HEK293 (cell line): ENCODE results near the gene PTPMT1.
A peak's percentile ranks its signal among the peaks of the same experiment; 100 is the strongest.

Experiments
- CTCF ChIA-PET: fragments of 350-600 bp; formaldehyde crosslinking; extraction: SDS; loops from one replicate; lab custom pipeline; 2021; ENCODE audit warnings: antibody characterized with exemption; lab: Yijun Ruan, JAX
- POLR2A ChIA-PET: fragments of 300-600 bp; formaldehyde crosslinking; extraction: SDS; loops from one replicate; lab custom pipeline; 2020; ENCODE audit warnings: antibody characterized with exemption, inconsistent platforms; lab: Yijun Ruan, JAX
- H3K27ac ChIP-seq: fragments of 200-500 bp; sonication (Bioruptor generic); 2 replicates; pipeline ENCODE4 v1.5.1; 2014; ENCODE audit warnings: low read depth, low read length, control low read depth, inconsistent platforms; ENCODE audit errors: extremely low read depth
- H3K36me3 ChIP-seq, 2 experiments: fragments of 200-500 bp in 1 of 2; sonication (Bioruptor generic) in 1 of 2; 1 replicate in 1 of 2; 2 replicates in 1 of 2; pipeline ENCODE4 v1.5.1; 2014 to 2017; ENCODE audit warnings: inconsistent platforms in 2 of 2, low read length in 2 of 2; ENCODE audit not compliant: control insufficient read depth in 2 of 2, insufficient read depth in 1 of 2
- H3K4me1 ChIP-seq: fragments of 200-500 bp; sonication (Bioruptor generic); 2 replicates; pipeline ENCODE4 v1.5.1; 2014; ENCODE audit warnings: mild to moderate bottlenecking, low read length, inconsistent platforms; ENCODE audit not compliant: control insufficient read depth, insufficient read depth
- H3K4me3 ChIP-seq: 2 replicates; pipeline ENCODE4 v1.5.1; 2011; ENCODE audit warnings: low read depth, mild to moderate bottlenecking, control low read depth, low read length, moderate library complexity
- H3K9me3 ChIP-seq: fragments of 200-500 bp; sonication (Bioruptor generic); 2 replicates; pipeline ENCODE4 v1.5.1; 2014; ENCODE audit warnings: low read depth, low read length, inconsistent platforms; ENCODE audit not compliant: control insufficient read depth, insufficient read depth
- GLIS1 ChIP-seq: fragments of 450-650 bp; formaldehyde crosslinking; IDR thresholded peaks from 2 replicates; pipeline ENCODE4 v1.5.1; 2016; ENCODE audit warnings: missing biosample characterization, missing genetic modification characterization
- IKZF3 ChIP-seq: fragments of 450-650 bp; IDR thresholded peaks from 2 replicates; pipeline ENCODE4 v1.5.0; 2018; ENCODE audit warnings: missing biosample characterization, mild to moderate bottlenecking, missing genetic modification characterization, moderate library complexity
- KLF16 ChIP-seq: fragments of 450-650 bp; formaldehyde crosslinking; IDR thresholded peaks from 2 replicates; pipeline ENCODE4 v1.5.1; 2017; ENCODE audit warnings: missing biosample characterization, missing genetic modification characterization
- PATZ1 ChIP-seq: fragments of 450-650 bp; formaldehyde crosslinking; IDR thresholded peaks from 2 replicates; pipeline ENCODE4 v1.5.1; 2016; ENCODE audit warnings: missing biosample characterization, missing genetic modification characterization
- RBAK ChIP-seq: fragments of 450-650 bp; formaldehyde crosslinking; IDR thresholded peaks from 2 replicates; pipeline ENCODE4 v1.5.1; 2016; ENCODE audit warnings: missing biosample characterization, missing genetic modification characterization
- SP7 ChIP-seq: fragments of 450-650 bp; formaldehyde crosslinking; IDR thresholded peaks from 2 replicates; pipeline ENCODE4 v1.5.1; 2016; ENCODE audit warnings: missing biosample characterization, missing genetic modification characterization
- WT1 ChIP-seq: fragments of 450-650 bp; formaldehyde crosslinking; IDR thresholded peaks from 2 replicates; pipeline ENCODE4 v1.5.1; 2016; ENCODE audit warnings: missing biosample characterization, missing genetic modification characterization
- YY1 ChIP-seq: fragments of 450-650 bp; formaldehyde crosslinking; IDR thresholded peaks from 2 replicates; pipeline ENCODE4 v1.5.1; 2018; ENCODE audit warnings: missing biosample characterization, missing genetic modification characterization
- ZBTB8A ChIP-seq: fragments of 450-650 bp; formaldehyde crosslinking; IDR thresholded peaks from 2 replicates; pipeline ENCODE4 v1.5.1; 2016; ENCODE audit warnings: missing biosample characterization, missing genetic modification characterization
- ZNF16 ChIP-seq: fragments of 450-650 bp; formaldehyde crosslinking; IDR thresholded peaks from 2 replicates; pipeline ENCODE4 v1.5.1; 2016; ENCODE audit warnings: low read depth, missing biosample characterization, missing genetic modification characterization
- ZNF175 ChIP-seq: fragments of 450-650 bp; formaldehyde crosslinking; IDR thresholded peaks from 2 replicates; pipeline ENCODE4 v1.5.1; 2016; ENCODE audit warnings: missing biosample characterization, missing genetic modification characterization
- ZNF248 ChIP-seq: fragments of 450-650 bp; formaldehyde crosslinking; IDR thresholded peaks from 2 replicates; pipeline ENCODE4 v1.5.1; 2017; ENCODE audit warnings: missing biosample characterization, missing genetic modification characterization
- ZNF266 ChIP-seq: fragments of 450-650 bp; formaldehyde crosslinking; IDR thresholded peaks from 2 replicates; pipeline ENCODE4 v1.5.1; 2016; ENCODE audit warnings: missing biosample characterization, missing genetic modification characterization, low read depth
- ZNF324 ChIP-seq: fragments of 450-650 bp; formaldehyde crosslinking; IDR thresholded peaks from 2 replicates; pipeline ENCODE4 v1.5.1; 2016; ENCODE audit warnings: missing biosample characterization, missing genetic modification characterization
- ZNF366 ChIP-seq: fragments of 450-650 bp; formaldehyde crosslinking; conservative IDR thresholded peaks from 2 replicates; pipeline ENCODE4 v1.5.1; 2016; ENCODE audit warnings: missing biosample characterization, missing genetic modification characterization
- ZNF404 ChIP-seq: fragments of 450-650 bp; formaldehyde crosslinking; IDR thresholded peaks from 2 replicates; pipeline ENCODE4 v1.5.1; 2017; ENCODE audit warnings: missing biosample characterization, missing genetic modification characterization
- ZNF433 ChIP-seq: fragments of 450-650 bp; formaldehyde crosslinking; IDR thresholded peaks from 2 replicates; pipeline ENCODE4 v1.5.1; 2016; ENCODE audit warnings: missing biosample characterization, missing genetic modification characterization, low read depth
- ZNF555 ChIP-seq: fragments of 450-650 bp; formaldehyde crosslinking; conservative IDR thresholded peaks from 2 replicates; pipeline ENCODE4 v1.5.1; 2017; ENCODE audit warnings: missing biosample characterization, mild to moderate bottlenecking, missing genetic modification characterization, inconsistent platforms
- ZNF558 ChIP-seq: fragments of 450-650 bp; formaldehyde crosslinking; IDR thresholded peaks from 2 replicates; pipeline ENCODE4 v1.5.1; 2016; ENCODE audit warnings: missing biosample characterization, missing genetic modification characterization
- ZNF624 ChIP-seq: fragments of 450-650 bp; formaldehyde crosslinking; IDR thresholded peaks from 2 replicates; pipeline ENCODE4 v1.5.1; 2017; ENCODE audit warnings: missing biosample characterization, missing genetic modification characterization
- ZNF658 ChIP-seq: fragments of 450-650 bp; formaldehyde crosslinking; IDR thresholded peaks from 2 replicates; pipeline ENCODE4; 2016; ENCODE audit warnings: missing biosample characterization, missing genetic modification characterization
- ZNF660 ChIP-seq: fragments of 450-650 bp; IDR thresholded peaks from 2 replicates; pipeline ENCODE4 v1.5.1; 2018; ENCODE audit warnings: missing biosample characterization, mild to moderate bottlenecking, missing genetic modification characterization
- ZNF701 ChIP-seq: fragments of 450-650 bp; formaldehyde crosslinking; IDR thresholded peaks from 2 replicates; pipeline ENCODE4 v1.5.1; 2016; ENCODE audit warnings: missing biosample characterization, missing genetic modification characterization
- ZNF76 ChIP-seq: fragments of 450-650 bp; formaldehyde crosslinking; IDR thresholded peaks from 2 replicates; pipeline ENCODE4; 2016; ENCODE audit warnings: low read depth, missing biosample characterization, missing genetic modification characterization, borderline replicate concordance
- ZNF768 ChIP-seq: fragments of 450-650 bp; formaldehyde crosslinking; IDR thresholded peaks from 2 replicates; pipeline ENCODE4 v1.5.1; 2018; ENCODE audit warnings: missing biosample characterization, mild to moderate bottlenecking, missing genetic modification characterization
- ZSCAN4 ChIP-seq: fragments of 450-650 bp; formaldehyde crosslinking; IDR thresholded peaks from 2 replicates; pipeline ENCODE4 v1.5.1; 2017; ENCODE audit warnings: missing biosample characterization, missing genetic modification characterization
- ZXDB ChIP-seq: fragments of 450-650 bp; formaldehyde crosslinking; IDR thresholded peaks from 2 replicates; pipeline ENCODE4 v1.5.1; 2016; ENCODE audit warnings: missing biosample characterization, missing genetic modification characterization
- TF ChIP-seq, protein P1 (sequence below): fragments of 450-650 bp; formaldehyde crosslinking; IDR thresholded peaks from 2 replicates; pipeline ENCODE4 v1.5.1; 2016; ENCODE audit warnings: missing biosample characterization, missing genetic modification characterization
- TF ChIP-seq, protein P2 (sequence below): fragments of 450-650 bp; formaldehyde crosslinking; IDR thresholded peaks from 2 replicates; pipeline ENCODE4 v1.5.1; 2016; ENCODE audit warnings: missing biosample characterization, missing genetic modification characterization
- TF ChIP-seq, protein P3 (sequence below): fragments of 450-650 bp; formaldehyde crosslinking; IDR thresholded peaks from 2 replicates; pipeline ENCODE4 v1.5.1; 2016; ENCODE audit warnings: missing biosample characterization, missing genetic modification characterization, borderline replicate concordance

The PTPMT1 gene

GRCh38 chr11:47552566-47553405 is 12.6 kb upstream of the PTPMT1 start, which contains the start of gene CELF1:
CELF1 (minus strand) TSS chr11:47553132; CDS start chr11:47499523, 53,609 bp downstream.
- ChIA-PET POLR2A (interaction anchor here (0.6 to 2.1 kb wide), 10 partner anchors 11 to 55 kb away, joined by 3 to 14 read pairs (median 3); partner anchors contain the start of gene PTPMT1), CTCF (interaction anchor here (0.5 to 2.6 kb wide), 27 partner anchors 8 to 743 kb away, joined by 3 to 16 read pairs (median 4); partner anchors contain the start of genes KBTBD4, NDUFS3 and PTPMT1)
- no peaks in the 10 kb centered on the region for H3K9me3 ChIP-seq
- peak within 1 kb of the TSS; percentile 79 for H3K27ac ChIP-seq
- peak within 1 kb of the TSS; percentile 99 for H3K4me3 ChIP-seq
- H3K36me3 ChIP-seq = peaks cover 0 to 18% of the 10 kb centered on the region in 2 experiments; a peak in 2 of 3 replicates
- no peaks in the 10 kb centered on the region for H3K4me1 ChIP-seq
- TF ChIP-seq ZBTB8A (tag by site-specific recombination) = peak; percentile 44; the same call in 1 of the 2 replicates
- no peak for TF ChIP-seq ZNF555 (tag by site-specific recombination)
- no peak for TF ChIP-seq GLIS1 (tag by site-specific recombination)
- no peak for TF ChIP-seq ZNF266 (tag by site-specific recombination)
- TF ChIP-seq ZNF324 (tag by site-specific recombination) = no peak
- TF ChIP-seq ZNF76 (tag by site-specific recombination) = 0 out of 2 replicates have a peak, but pooled peaks have one; percentile 23
- TF ChIP-seq ZNF660 (tag by site-specific recombination) = peak; percentile 83
- no peak for TF ChIP-seq ZNF366
- TF ChIP-seq, protein P1, sequence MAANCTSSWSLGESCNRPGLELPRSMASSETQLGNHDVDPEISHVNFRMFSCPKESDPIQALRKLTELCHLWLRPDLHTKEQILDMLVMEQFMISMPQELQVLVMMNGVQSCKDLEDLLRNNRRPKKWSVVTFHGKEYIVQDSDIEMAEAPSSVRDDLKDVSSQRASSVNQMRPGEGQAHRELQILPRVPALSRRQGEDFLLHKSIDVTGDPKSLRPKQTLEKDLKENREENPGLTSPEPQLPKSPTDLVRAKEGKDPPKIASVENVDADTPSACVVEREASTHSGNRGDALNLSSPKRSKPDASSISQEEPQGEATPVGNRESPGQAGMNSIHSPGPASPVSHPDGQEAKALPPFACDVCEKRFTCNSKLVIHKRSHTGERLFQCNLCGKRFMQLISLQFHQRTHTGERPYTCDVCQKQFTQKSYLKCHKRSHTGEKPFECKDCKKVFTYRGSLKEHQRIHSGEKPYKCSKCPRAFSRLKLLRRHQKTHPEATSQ = no peak
- peak; percentile 70 for TF ChIP-seq YY1 (tag by site-specific recombination)
- no peak; the same call in 1 of the 2 replicates for TF ChIP-seq ZXDB
- no peak for TF ChIP-seq ZNF433 (tag by site-specific recombination)
- no peak for TF ChIP-seq ZNF248 (tag by site-specific recombination)
- TF ChIP-seq, protein P2, sequence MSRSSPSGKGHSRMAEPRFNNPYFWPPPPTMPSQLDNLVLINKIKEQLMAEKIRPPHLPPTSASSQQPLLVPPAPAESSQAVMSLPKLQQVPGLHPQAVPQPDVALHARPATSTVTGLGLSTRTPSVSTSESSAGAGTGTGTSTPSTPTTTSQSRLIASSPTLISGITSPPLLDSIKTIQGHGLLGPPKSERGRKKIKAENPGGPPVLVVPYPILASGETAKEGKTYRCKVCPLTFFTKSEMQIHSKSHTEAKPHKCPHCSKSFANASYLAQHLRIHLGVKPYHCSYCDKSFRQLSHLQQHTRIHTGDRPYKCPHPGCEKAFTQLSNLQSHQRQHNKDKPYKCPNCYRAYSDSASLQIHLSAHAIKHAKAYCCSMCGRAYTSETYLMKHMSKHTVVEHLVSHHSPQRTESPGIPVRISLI (tag by site-specific recombination) = no peak
- TF ChIP-seq SP7 (tag by site-specific recombination) = 0 out of 2 replicates have a peak, but pooled peaks have one; percentile 14
- no peak for TF ChIP-seq ZNF558
- TF ChIP-seq PATZ1 (tag by site-specific recombination) = peak; percentile 26; the same call in 1 of the 2 replicates
- TF ChIP-seq ZNF768 = no peak
- no peak for TF ChIP-seq ZNF175 (tag by site-specific recombination)
- peak; percentile 46; the same call in 1 of the 2 replicates for TF ChIP-seq KLF16 (tag by site-specific recombination)
- TF ChIP-seq ZNF404 (tag by site-specific recombination) = no peak
- no peak for TF ChIP-seq WT1 (tag by site-specific recombination)
- peak; percentile 24; the same call in 1 of the 2 replicates for TF ChIP-seq IKZF3 (tag by site-specific recombination)
- TF ChIP-seq ZNF624 (tag by site-specific recombination) = no peak
- TF ChIP-seq, protein P3, sequence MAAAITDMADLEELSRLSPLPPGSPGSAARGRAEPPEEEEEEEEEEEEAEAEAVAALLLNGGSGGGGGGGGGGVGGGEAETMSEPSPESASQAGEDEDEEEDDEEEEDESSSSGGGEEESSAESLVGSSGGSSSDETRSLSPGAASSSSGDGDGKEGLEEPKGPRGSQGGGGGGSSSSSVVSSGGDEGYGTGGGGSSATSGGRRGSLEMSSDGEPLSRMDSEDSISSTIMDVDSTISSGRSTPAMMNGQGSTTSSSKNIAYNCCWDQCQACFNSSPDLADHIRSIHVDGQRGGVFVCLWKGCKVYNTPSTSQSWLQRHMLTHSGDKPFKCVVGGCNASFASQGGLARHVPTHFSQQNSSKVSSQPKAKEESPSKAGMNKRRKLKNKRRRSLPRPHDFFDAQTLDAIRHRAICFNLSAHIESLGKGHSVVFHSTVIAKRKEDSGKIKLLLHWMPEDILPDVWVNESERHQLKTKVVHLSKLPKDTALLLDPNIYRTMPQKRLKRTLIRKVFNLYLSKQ (tag by site-specific recombination) = no peak
- no peak for TF ChIP-seq RBAK (tag by site-specific recombination)
- no peak for TF ChIP-seq ZNF658
- TF ChIP-seq ZSCAN4 (tag by site-specific recombination) = no peak
- no peak for TF ChIP-seq ZNF701 (tag by site-specific recombination)
- no peak for TF ChIP-seq ZNF16 (tag by site-specific recombination)
